GM18951 (cell line): ENCODE results near the gene PHF21A.
"Not testable (repeated sequence)": the region's sequence is repeated elsewhere in the genome, so short reads cannot be mapped to it uniquely, and the experiment has no call there.

Experiments used
- POLR2A ChIP-seq: IDR thresholded peaks from 4 replicates; pipeline ENCODE4 v1.6.1; 2011; ENCODE audit warnings: mild to moderate bottlenecking; ENCODE audit not compliant: insufficient read length, insufficient read depth; ENCODE audit errors: extremely low read depth
- in situ Hi-C: fragments of 300-500 bp; cut with MboI; formaldehyde crosslinking; loops from one replicate; pipeline ENCODE4 v1.12.0; 2022; ENCODE audit warnings: low sequenced_read_pairs, mixed read lengths, inconsistent platforms; ENCODE audit not compliant: unreplicated experiment

Gene PHF21A

DNA sequence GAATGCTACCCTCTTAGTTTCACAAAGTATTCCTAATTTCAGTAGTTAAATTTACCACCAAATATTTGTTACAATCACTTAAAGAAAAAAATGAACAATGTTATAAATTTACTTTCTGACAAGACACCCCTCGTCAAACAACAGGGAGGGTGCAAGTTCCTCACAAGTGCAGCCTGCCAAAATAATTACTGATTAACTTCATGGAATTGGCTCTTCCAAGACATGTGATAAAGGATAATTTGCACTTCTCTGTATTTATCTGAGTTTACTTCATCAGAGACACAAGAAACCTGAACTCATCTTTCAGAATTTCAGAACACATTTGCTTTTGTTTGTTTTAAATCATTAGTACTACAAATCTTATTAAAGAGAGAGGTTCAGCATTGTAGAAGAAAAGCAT, 132.3 kb downstream of the PHF21A start:
- in situ Hi-C loops = no loop called here
- no peak for TF ChIP-seq POLR2A

DNA sequence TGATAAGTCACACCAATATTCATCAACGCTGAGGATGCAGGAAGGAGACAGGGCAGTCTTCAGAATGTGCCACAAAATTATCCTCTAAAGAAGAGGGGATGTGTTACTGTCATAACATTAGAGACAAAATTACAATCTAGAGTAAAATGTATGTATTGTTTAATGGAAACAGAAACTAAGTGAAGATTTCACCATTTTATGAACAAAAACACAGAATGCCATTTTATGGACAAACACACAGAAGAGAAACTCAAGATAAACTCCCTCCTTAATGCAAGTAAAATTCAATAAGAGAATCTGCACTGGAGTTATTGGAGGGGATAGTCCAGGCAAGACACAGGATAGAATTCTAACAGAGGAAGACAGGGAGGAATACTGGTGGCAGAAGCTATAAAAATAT, 136.0 kb downstream of the PHF21A start:
- no peak for TF ChIP-seq POLR2A
- in situ Hi-C loops = no loop called here

DNA sequence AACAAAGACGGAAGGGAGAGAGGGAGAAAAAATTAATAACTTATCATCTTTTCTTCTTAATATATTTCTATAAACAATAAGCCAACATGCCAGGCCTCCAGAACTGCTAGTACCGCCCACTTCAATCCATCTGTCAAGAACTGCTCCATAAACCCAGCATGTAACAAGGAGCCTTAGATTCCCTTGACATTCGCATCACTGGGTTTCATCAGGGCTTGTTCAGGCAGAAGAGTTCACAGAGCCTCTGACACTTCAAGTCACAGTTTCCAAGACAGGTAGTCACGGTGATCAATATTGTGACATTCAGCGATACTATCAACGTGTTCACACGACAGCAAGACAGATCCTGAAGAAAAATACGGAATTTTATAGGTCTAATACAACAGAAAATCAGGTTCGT, 137.1 kb downstream of the PHF21A start:
- no peak for TF ChIP-seq POLR2A

DNA sequence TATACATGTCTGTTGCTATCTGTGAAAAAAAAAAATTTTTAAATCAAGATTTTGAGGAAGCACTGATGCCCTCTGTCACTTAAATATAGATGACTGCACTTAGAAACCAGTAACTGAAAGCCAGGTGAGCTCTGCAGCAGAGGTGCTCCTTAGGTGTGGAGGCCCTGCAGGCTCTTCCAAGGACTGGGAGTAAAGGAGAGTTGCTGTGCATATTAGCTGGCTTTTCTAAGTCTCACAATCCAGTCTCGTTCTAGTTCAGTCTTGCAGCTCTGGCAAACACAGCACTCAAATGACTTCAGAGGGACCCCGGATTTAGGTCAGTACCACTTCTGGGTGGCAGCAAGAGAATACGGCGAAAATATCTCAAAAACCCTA, 137.8 kb downstream of the PHF21A start:
- in situ Hi-C loops = no loop called here

More for the DNA sequence above, 137.1 kb downstream of the PHF21A start:
- in situ Hi-C loops = no loop called here

DNA sequence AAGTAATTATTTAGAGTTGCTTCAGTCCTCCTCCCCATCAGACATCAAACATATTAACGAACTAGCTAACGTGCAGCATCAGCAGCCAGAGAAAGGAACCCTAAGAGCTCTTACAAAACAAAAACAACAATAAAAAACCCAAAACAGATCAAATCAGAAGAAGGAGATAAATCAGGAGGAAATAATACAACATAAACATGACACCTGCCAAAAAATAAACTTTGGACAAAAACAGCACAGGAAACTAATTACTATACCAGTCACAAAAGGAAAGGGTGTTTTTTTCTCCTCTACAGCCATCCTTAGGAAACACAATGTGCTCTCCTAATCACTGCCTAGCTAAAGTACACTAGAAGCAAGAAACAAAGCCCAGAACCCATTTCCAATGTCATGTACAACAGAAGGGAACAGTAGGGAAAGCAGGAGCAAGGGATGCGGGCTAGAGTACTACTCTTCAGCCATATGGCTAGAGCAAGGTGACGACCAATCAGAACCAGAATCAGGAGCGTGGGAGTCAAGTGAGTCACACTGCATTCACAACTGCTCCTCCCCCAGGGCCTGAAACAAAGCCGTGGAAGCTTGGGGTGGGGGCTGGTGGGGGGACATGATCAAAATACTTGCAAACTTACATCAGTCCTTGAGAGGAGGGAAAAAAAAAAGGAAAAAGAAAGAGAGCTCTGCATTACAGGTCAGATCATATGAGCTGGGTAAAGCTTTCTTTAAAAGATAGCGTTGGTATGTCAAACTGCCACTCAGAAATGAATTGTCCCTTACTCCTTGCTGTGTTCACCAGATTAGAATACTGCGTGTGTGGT, 138.4 kb downstream of the PHF21A start:
- no peak for TF ChIP-seq POLR2A
- in situ Hi-C loops = no loop called here

More for the DNA sequence above, 137.8 kb downstream of the PHF21A start:
- no peak for TF ChIP-seq POLR2A

DNA sequence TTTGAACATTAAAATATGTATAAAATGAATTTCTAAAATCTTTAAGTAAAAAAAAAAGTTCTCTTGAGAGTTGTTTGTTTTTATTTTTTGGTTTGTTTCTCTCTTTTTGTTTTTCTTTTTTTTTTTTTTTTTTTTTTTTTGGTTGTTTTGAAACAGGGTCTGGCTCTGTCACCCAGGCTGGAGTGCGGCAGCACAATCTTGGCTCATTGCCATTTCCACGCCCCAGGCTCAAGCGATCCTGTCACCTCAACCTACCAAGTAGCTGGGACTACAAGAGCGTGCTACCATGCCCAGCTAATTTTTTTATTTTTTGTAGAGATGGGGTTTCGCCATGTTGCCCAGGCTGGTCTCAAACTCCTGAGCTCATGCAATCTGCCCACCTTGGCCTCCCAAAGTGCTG, 139.4 kb downstream of the PHF21A start:
- in situ Hi-C loops = not testable (repeated sequence)

DNA sequence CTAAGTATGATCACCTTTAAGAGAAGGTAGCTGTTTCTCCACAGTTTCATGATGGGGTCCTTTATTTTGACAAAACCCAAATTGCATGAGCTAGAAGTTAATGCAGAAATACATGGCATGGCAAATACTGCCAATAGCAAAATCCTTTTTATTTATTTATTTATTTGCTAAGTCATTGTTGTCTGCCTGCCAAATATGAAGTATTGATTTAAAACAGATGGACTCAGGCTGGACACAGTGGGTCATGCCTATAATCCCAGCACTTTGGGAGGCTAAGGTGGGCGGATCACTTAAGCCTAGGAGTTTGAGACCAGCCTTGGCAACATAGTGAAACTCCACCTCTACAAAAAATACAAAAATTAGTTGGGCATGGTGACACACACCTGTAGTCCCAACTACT, 146.4 kb downstream of the PHF21A start:
- in situ Hi-C loops = no loop called here

DNA sequence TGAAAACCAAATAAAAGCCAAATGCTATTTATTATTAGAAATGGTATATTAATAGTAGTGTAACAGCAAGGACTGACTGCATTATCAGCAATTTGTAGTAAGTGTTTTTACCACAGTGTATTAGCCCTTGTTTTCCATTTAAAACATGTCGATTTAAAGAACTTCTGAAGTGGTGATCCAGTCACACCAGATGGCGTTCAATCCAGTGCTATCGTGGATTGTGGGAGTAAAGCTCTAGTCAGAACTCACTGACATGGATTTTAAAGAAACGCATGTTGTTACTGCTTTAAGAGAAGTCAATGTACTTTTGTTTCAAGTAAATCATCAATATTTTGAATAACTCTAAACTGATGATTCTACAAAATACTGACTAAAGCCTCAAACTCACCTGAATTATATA, 147.7 kb downstream of the PHF21A start:
- in situ Hi-C loops = no loop called here
- TF ChIP-seq POLR2A = no peak

More for the DNA sequence above, 146.4 kb downstream of the PHF21A start:
- TF ChIP-seq POLR2A = no peak

DNA sequence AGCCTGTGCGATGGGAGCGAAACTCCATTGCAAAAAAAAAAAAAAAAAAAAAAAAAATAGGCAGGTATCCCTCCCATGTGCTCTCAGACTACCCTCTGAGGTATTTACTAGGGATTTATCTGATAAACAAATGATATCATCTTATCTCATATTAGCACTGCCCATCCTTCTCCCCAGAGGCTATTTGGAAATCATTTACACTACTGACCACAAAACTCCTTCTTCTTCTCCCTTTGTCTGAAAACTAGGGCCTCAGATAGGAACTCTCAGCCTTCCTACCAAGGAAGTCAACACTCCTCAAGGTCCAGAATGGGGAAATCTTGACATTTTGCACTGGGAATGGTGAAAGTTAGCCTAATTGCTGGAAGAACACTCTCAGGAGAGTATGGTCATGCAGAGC, 152.4 kb downstream of the PHF21A start:
- in situ Hi-C loops = no loop called here
- no peak for TF ChIP-seq POLR2A

DNA sequence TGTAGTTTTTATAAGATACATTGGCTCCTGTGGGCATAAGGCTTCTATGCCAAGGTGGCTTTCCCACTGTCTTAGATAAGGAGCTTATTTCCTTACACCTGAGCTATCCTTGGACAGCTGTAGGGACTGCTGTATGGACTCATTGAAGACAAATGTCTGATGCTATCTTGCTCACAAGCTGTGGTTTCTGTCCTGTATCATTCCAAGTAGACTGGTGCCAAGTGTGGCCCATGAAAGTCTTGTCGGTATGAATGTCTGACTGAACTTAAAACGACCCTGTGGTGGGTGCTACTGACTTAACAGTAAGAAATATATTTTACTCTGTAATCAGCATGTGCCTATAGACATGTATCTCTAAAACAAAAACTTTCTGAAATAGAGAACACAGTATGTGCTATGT, 153.7 kb downstream of the PHF21A start:
- in situ Hi-C loops = no loop called here
- no peak for TF ChIP-seq POLR2A

DNA sequence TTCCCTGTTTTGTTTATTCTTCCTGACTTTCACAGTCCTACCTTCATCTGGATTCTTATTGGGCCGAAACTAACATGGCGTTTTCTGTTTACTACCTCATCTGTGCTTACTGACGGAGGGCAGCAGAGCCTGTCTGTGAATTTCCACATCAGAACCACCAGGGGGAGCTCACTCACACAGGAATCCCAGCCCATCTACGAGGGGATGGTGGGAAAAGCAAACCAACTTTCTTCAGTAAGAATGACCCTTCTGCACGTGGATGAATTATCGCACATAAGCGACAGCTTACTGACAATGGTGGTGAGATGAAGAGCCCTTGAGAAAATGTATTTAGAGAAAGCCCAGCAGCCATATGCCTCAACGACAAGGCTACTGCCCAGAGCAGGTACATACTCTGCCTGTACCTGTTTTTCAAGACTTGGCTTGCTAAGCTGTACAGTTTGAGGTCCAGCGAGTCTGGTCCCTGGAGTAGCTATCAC, 156.3 kb downstream of the PHF21A start:
- in situ Hi-C loops = no loop called here
- no peak for TF ChIP-seq POLR2A

DNA sequence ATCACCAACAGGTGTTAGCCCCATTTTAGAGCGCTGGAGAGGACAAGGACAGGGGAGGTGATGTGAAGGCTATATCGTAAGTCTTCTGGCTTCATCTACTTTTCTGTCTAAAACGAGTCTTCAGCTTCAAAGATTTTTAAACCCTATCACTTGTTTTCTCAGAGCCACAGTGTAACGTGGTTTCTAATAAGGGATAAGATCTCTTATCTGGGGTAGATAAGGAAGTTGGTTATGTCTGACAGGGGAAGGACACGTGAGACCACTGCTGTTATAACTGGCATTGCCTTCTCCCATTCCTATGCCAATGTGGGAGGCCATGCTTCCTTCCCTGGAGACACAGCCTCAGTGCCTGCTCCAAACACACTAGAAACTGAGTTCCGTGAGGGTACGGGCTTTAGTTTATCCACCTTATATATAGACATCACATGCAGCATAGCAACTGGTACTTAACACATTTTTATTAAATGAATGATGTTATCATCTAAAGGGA, 159.5 kb downstream of the PHF21A start:
- in situ Hi-C loops = no loop called here

DNA sequence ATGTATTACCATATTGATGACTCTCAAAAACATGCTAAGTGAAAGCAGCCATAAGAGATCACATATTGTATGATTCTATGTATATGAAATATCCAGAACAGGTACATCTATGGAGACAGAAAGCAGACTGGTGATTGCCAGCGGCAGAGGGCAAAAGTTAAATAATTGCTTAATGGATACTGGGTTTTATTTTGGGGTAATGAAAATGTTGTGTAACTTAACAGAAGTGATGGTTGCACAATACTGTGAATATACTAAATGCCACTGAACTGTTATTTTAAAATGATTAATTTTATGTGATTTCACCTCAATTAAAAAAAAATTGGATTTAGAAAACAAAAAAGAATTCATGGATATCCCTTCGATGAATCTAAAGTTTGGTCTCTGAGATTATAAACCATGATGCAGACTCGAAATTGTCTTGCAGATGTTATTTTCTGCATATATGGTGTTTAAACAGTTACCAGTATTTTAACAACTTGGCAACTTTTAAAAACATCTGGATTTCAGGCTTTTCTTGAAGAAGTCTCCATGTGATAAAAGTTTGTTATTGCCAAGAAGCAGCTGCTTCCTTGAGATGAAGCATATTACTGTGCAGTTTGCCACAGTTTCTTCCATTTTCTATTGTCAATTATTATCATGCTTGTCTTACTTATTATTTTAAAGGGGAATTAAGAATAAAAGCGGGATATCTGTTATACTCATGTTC, 160.7 kb downstream of the PHF21A start:
- in situ Hi-C loops = no loop called here
- TF ChIP-seq POLR2A = no peak

More for the DNA sequence above, 159.5 kb downstream of the PHF21A start:
- no peak for TF ChIP-seq POLR2A

DNA sequence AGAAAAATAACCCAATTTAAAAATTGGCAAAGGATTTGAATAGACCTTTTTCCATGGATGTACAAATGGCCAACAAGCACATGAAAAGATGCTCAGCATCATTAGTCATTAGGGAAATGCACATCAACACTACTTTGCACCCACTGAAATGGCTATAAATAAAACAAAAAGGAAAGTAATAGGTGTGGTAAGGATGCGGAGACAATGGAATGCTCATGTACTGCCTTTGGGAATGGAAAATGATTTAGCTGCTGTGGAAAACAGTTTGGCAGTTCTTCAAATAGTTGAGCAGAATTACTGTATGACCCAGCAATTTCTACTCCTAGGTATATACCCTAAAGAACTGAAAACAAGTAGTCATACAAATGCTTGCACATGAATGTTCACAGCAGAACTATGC, 161.4 kb downstream of the PHF21A start:
- TF ChIP-seq POLR2A = no peak
- in situ Hi-C loops = no loop called here
